Measurements from ENCODE around the gene GRB7.

DNA sequence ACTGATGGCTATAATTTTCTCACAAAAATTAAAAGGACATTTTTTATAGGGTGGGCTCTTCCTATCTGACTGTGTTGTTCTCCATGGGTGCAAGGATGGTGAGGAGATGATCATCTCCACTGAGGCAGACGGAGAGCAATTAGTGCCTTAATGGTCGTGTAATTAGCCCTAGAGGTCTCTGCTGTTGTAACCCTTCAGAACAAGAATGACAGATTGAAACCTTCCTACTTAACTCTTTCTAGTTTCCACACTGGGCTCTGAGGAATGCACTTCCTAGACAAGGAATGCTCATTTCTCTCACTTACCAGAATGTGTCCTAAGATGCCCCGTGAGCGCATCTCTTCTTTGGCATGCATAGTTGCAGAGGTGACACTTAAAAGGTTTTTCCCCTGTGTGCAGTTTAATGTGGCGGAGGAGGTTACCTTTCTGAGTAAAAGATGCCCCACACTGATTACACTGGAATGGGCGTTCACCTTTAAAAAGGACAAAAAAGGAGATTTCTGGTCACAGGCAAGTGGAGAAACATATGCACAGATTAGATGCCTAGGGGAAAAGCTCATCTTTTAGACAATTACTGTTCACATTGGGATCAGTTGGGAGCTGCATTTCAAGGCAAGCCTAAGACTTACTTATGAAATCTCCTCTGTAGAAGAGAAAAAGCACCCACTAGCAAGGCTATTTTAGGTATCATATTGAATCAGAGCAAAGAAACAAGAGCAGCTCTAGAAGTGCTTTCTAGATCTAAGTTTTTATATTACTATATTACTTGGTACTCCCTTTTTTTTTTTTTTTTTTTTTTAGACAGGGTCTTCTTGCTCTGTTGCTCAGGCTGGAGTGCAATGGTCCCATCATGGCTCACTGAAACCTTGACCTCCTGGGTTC, 53.6 kb downstream of the GRB7 start:
- TF ChIP-seq, protein P1, sequence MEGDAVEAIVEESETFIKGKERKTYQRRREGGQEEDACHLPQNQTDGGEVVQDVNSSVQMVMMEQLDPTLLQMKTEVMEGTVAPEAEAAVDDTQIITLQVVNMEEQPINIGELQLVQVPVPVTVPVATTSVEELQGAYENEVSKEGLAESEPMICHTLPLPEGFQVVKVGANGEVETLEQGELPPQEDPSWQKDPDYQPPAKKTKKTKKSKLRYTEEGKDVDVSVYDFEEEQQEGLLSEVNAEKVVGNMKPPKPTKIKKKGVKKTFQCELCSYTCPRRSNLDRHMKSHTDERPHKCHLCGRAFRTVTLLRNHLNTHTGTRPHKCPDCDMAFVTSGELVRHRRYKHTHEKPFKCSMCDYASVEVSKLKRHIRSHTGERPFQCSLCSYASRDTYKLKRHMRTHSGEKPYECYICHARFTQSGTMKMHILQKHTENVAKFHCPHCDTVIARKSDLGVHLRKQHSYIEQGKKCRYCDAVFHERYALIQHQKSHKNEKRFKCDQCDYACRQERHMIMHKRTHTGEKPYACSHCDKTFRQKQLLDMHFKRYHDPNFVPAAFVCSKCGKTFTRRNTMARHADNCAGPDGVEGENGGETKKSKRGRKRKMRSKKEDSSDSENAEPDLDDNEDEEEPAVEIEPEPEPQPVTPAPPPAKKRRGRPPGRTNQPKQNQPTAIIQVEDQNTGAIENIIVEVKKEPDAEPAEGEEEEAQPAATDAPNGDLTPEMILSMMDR (IDR thresholded peaks at IDR 0.05; ENCODE audit: extremely low read depth in 1 of 2, insufficient read depth in 1 of 2, low read depth in 1 of 2, low read length in 2 of 2), result no peak
- TF ChIP-seq JUN (IDR thresholded peaks at IDR 0.05; ENCODE audit: borderline replicate concordance, insufficient read depth, insufficient read length, low read depth) (no peak), POLR2A (IDR thresholded peaks at IDR 0.05; ENCODE audit: low read depth, low read length) (no peak), POLR2AphosphoS5 (IDR thresholded peaks at IDR 0.05; ENCODE audit: insufficient read depth, low read depth, low read length) (no peak), EZH2 (IDR thresholded peaks at IDR 0.05; ENCODE audit: borderline replicate concordance, low read depth, low read length, severe bottlenecking) (no peak), GATA2 (IDR thresholded peaks at IDR 0.05; ENCODE audit: insufficient read depth, insufficient read length, low read depth, low read length) (no peak)

Data from endothelial cell of umbilical vein (primary cell).